Prostate gland (tissue), 2 donors: ENCODE data around the gene SPON1.

Experiments
- POLR2A ChIP-seq: fragments of 450-650 bp; IDR thresholded peaks from one replicate; pipeline ENCODE4 v1.6.1; 2016; ENCODE audit warnings: antibody characterized with exemption, mild to moderate bottlenecking
- POLR2AphosphoS5 ChIP-seq: sonication (generic); formaldehyde crosslinking; IDR thresholded peaks from one replicate; pipeline ENCODE4 v1.6.1; 2017; ENCODE audit warnings: antibody characterized with exemption
- TF ChIP-seq, protein P1 (sequence below), 4 experiments: fragments of 200-600 bp in 2 of 4; fragments of 450-650 bp in 2 of 4; sonication (generic) in 2 of 4; IDR thresholded peaks; 1 replicate in 3 of 4; 2 replicates in 1 of 4; pipeline ENCODE4 v1.5.1; 2016 to 2019; ENCODE audit warnings: antibody characterized with exemption in 4 of 4, mild to moderate bottlenecking in 2 of 4, moderate library complexity in 2 of 4

DNA sequence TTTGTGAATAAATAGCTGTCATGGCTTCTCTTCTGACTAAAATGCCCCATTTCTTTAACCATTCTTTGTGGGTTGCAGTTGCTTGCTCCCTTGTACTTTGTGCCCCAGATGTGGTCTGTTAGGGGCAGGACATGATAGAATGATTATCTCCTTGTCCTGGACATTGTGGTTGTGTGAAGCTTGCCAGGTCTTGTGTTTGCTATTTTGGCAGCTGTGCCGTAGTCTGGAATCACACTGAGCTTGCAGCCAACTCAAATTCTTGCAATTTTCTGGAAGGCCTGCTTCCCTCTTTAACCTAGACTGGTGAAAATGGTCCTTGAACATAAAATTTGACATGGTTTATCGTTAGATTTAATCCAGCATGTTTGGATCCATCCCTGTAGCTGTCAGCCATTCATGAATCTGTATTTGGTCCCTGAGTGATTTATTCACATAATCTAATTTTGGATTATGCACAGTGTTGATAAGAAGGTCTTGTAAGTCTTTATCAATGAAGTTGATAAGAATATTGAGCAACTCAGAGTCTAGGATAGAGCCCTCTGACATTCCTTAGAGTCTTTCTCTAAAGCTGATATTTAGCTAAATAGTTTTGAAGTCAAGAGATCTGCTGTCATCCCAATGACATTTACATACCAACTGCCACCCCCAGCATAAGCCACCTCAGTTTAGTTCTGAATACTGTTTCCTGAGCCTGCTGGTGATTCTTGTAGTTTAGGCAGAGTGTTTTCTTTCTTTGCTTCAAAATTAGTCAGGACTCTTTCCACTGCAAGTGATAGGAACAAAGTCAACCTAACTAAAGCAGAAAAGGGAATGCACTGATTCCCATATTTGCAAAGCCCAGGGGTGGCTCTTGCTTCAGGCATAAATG is 9.8 kb downstream of the SPON1 start:
- TF ChIP-seq, protein P1, sequence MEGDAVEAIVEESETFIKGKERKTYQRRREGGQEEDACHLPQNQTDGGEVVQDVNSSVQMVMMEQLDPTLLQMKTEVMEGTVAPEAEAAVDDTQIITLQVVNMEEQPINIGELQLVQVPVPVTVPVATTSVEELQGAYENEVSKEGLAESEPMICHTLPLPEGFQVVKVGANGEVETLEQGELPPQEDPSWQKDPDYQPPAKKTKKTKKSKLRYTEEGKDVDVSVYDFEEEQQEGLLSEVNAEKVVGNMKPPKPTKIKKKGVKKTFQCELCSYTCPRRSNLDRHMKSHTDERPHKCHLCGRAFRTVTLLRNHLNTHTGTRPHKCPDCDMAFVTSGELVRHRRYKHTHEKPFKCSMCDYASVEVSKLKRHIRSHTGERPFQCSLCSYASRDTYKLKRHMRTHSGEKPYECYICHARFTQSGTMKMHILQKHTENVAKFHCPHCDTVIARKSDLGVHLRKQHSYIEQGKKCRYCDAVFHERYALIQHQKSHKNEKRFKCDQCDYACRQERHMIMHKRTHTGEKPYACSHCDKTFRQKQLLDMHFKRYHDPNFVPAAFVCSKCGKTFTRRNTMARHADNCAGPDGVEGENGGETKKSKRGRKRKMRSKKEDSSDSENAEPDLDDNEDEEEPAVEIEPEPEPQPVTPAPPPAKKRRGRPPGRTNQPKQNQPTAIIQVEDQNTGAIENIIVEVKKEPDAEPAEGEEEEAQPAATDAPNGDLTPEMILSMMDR (IDR thresholded peaks at IDR 0.05): no peak
- TF ChIP-seq POLR2A (no peak), POLR2AphosphoS5 (peak; percentile 34)
